ENCODE results near the gene PLEKHG4B.

- TF ChIP-seq CTCF (IDR thresholded peaks at IDR 0.05; ENCODE audit: low read length) (no peak), EZH2 (optimal IDR thresholded peaks at IDR 0.05; ENCODE audit: low read depth, low read length) (no peak), EZH2phosphoT487 (IDR thresholded peaks at IDR 0.05; ENCODE audit: low read length) (no peak)
Measured at GRCh38 chr5:79821-80220, 12.1 kb upstream of the PLEKHG4B start.

All from MM.1S (cell line).